ENCODE measurements around the gene CCL26. TPM values are rescaled to one million over a fixed set of nuclear protein-coding genes. Genes with fewer than 3 reads are reported as not detected.
"Not testable (repeated sequence)": the region's sequence is repeated elsewhere in the genome, so short reads cannot be mapped to it uniquely, and the experiment has no call there.

The CCL26 gene
- total RNA-seq, 1 donor from 2014 or later: not detected

DNA sequence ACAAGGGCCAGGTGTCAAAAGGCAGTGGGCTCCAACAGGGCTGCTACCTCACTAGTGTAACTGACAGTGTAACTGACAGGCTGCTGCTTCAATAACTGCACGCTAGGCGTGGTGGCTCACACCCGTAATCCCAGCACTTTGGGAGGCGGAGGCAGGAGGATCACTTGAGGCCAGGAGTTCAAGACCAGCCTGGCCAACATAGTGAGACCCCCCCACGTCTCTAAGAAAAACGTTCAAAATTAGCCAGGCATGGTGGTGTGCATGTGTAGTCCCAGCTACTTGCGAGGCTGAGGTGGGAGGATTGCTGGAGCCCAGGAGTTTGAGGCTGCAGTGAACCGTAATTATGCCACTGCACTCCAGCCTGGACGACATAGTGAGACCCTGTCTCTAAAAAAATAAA, 50.1 kb downstream of the CCL26 start:
- intact Hi-C loops (cut with micrococcal nuclease); DNase-seq; ATAC-seq: not testable (repeated sequence)

DNA sequence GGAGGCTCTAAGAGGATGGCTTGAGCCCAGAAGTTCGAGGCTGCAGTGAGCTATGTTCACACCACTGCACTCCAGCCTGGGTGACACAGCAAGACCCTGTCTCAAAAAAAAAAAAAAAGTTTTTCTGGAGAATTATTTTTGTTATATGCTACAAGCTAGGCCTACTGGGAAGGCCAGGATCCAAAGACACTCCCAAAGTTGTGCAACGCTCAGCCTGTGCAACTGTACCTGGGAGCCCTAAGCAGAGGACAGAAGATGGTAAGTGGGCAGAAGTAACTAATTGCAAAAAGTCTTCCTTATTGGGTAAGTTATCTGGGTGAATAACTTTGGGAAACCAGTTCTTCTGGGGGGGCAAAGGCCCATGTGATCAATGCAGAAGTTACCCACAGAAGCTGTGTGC, 50.6 kb downstream of the CCL26 start:
- intact Hi-C loops (cut with micrococcal nuclease): no loop called here
- no peak for ATAC-seq
- no peak for DNase-seq

DNA sequence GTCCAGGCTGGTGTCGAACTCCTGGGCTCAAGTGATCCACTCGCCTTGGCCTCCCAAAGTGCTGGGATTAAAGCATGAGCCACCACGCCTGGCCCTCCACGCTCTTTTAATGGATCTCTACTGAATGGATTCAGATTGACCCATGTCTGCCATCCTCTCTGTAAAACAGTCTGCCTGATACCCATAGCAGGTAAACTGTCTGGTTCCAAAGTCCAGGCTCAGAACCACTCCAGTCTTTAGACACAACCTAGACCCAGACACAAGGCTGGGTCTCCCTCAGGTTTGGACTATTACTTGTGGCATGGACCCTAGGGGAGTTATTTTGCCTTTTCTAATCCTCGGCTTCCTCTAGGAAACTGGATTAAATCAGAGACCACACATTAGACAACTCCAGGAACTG, 52.4 kb downstream of the CCL26 start:
- DNase-seq (no peak), ATAC-seq (no peak)
- intact Hi-C loops (cut with micrococcal nuclease): no loop called here

Other genes starting within 250 kb of the CCL26 start
- gene HIP1, start 33.3 kb downstream of the CCL26 start, total RNA-seq: 17.8 TPM
- gene CCL24, start 41.6 kb upstream of the CCL26 start, total RNA-seq: 0.47 TPM
- gene RHBDD2, start 106.8 kb upstream of the CCL26 start, total RNA-seq: 17.9 TPM
- 45.7 TPM for gene POR, start 142.9 kb upstream of the CCL26 start, total RNA-seq
- 107 TPM for gene TMEM120A, start 222.4 kb upstream of the CCL26 start, total RNA-seq